HT1080 (cell line): ENCODE results near the gene CLCNKA. TPM values are rescaled to one million over a fixed set of nuclear protein-coding genes. Genes with fewer than 3 reads are reported as not detected.
"Not testable (repeated sequence)": the region's sequence is repeated elsewhere in the genome, so short reads cannot be mapped to it uniquely, and the experiment has no call there.

Experiments used
- DNase-seq: peaks from one replicate; pipeline ENCODE4 v3.0.0-alpha.2; 2015; ENCODE audit warnings: low read depth
- total RNA-seq: library from RNA; depleted of rRNA; stranded (reverse); fragments of >200 nt; shearing (Covaris generic); gene quantifications from 2 replicates; pipeline ENCODE4 v1.2.3, GENCODE V29; 2014

The CLCNKA gene
- total RNA-seq, 1 experiment from 2014 or later: not detected

DNA sequence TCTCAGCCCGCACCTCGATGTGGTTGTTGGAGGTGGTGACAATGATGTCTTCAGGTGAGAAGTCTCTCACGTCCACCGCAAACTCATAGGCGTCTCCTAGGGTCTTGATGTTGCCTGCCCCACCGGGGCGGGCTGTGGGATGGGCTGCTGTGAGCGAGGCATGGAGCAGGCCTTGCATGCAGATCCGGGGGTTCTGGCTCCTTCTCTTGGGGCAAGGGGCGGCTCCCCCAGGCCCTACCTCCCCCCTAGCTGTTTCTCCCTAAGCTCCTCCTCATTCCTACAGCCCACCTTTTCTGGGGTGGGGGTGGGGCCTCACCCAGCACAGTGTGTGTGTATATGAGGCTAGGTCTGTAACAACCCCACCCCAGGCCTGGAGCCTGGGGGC lies 4.8 kb upstream of the CLCNKA start:
- no peak for DNase-seq

DNA sequence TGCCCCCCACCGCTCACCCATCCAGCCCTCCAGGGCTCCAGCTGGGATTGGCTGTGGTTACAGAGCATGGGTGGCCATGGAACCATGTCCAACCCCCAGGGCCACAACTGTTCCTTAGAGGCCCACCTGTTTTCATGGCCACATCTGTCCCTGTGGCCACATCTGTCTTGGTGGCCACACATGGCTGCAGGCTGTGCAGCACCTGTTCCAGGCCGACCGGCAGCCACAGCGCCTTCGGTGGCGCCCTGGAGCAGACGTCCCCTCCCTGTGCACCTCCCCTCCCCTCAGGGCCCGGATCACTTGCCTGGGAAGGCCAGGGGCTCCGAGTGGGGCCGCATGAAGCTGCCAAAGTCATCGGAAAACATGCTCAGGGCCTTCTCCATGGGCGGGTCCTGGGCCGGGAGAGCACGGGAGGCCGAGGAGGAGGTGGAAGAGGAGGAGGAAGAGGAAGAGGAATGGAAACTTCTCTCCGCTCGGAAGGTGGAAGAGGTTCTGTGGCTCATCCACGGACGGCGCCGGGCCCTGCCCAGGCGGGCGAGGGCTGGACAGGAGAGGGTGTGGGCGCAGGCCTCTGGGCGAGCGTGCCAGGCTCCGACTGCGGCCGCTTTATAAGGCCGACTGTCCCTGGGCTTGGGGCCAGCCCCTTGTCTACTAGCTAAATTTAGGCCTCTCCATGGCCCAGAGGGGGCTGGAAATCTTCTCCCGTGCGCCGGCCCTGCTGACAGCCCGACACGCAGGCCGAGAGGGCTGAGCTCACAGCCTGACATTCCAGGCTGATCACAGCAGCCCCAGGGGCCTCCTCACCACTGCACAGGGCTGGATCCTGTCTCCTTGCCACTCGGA lies 4.2 kb upstream of the CLCNKA start, which contains the start of gene HSPB7:
Gene HSPB7 (minus strand): TSS at position 583 of the 843 bp plus-strand sequence. CDS start 80 bp downstream, at position 503.
- no peak for DNase-seq

DNA sequence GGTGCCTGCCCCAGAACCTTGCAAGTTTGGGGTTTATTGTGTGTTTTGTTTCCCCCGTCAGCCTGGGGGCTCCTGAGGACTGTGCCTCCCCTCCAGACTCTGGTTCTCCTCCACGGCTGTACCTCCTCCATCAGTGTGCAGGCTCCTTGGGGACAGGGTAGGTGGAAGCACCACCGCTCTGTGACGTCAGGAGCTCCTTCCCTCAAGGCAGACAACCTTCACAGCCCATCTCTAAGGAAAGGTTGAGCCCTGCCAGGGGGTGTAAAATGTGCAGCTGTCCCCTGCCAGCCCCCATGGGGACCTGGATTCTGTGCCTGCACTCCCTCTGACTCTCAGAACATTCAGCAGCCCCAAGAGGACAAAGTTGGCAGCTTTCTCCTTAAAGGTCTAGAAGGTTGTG lies 3.5 kb upstream of the CLCNKA start:
- no peak for DNase-seq

DNA sequence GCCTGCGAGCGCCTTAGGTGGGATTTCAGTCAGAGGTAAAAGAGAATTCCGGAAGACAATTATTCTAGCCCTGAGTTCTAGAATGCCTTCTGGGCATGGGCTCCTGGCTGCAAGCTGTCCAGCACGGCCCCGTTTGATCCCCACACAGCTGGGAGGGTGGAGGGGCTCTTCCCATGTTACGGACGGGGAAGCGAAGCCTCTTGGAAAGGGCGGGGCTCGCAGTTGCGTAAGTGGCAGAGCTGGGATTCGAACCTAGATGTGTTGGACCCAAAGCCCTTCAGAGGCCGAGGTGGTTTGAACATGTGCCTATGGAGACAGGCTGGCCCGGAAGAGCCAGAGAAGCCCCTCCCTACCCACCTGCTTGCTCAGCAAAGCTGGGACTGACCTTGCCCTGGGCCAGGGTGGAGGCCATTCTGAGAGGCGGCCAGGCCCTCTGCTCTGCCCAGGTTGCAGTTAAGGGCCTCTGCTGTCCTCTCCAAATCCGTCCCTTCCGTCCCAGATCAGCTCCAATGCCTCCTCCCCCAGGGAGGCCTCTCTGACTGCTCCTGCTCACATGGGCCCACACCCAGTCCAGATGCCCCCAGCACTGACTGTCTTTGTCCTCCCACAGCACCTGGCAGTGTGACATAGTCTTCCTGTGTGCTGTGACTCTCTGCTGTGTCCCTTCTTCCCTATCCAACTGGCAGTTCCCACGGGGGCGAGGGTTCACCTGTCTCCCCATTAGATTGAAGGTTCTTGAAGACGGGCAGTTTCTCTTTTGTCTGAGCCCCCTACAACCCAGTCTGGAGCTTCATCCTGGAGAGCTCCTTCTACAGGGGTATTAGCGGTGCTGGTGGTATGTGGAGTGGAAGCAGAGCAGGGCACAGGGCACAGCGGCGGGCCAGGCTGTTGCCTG lies 2.8 kb upstream of the CLCNKA start:
- no peak for DNase-seq

DNA sequence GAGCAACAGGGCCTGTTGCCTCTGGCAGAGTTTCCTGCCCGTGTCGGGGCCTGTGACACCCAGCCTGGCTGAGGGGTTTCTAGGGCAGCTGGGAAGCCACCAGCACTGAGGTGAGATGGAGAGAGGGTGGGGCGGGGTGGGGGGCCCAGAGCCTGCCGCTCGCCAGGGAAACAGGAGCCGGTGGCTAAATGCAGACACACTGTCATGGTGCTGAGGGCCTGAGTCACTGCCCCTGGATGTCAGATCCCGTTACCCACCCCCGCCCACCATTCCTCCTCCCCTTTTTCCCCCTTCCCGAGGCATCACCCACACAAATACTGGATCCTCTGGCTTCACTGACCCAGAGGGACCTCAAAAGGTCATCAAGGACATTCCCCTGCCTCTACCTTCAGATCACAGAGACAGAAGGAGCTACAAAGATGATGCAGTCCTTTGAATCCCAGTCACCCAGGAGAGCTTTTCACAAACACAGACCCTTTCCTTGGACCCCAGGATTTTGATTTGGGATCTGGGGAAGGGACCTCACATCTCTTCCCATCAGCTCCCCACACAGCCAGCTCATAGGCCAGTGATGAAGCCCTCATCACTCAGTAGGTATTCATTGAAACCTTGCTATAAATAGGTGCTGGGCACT lies 2.1 kb upstream of the CLCNKA start:
- no peak for DNase-seq

DNA sequence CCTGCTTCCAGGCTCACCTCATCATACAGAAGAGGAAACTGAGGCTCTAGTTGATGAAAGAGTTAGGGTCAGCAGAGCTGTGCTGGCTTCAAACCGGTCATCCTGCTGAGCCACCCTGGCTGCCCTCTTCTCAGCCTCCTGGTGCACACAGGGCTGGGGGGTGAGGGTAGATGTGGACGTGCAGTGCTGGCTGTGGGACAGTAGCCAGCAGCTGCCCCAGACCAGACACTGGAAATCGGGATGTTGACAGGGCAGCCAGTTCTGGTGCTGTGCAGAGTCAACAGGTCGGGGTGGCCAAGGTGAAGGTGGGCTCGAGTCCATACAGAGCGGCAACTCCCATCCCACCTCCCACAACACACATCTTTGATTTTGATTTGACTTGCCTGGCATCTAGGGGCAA lies 1.5 kb upstream of the CLCNKA start:
- DNase-seq: no peak

DNA sequence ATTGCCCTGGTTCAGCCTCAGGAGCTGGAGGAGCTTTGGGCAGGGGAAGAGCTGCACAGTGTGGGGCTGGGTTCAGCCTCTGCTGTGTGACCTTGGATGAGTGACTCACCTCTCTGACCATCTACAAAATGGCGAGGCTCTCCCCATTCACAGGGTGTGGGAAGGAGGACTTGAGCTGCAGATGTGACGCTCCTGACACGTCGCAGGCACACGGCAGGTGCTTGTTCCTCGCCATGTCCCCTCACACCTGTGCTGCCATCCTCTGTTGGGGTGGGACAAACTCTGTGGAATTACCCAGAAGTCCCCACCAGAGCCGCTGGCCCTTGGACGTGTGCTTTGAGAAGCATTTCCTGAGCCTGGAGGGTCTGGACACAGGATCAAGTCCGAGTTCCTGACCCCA lies 958 bp upstream of the CLCNKA start:
- not testable (repeated sequence) for DNase-seq

DNA sequence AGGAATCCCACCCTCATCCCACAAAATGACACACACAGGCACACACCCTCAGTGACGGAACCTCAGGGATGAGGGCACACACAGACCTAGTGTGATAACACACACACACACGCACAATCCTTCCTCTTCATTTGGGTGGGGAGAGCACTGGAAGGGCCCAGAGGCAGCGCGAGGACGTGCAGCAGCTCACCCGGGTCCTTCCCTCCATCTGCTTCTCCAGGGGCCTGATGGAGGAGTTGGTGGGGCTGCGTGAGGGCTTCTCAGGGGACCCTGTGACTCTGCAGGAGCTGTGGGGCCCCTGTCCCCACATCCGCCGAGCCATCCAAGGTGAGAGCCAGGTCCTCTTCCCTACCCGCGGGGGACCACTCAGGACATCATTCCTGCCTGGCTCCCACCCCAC lies 557 bp downstream of the CLCNKA start:
- no peak for DNase-seq

DNA sequence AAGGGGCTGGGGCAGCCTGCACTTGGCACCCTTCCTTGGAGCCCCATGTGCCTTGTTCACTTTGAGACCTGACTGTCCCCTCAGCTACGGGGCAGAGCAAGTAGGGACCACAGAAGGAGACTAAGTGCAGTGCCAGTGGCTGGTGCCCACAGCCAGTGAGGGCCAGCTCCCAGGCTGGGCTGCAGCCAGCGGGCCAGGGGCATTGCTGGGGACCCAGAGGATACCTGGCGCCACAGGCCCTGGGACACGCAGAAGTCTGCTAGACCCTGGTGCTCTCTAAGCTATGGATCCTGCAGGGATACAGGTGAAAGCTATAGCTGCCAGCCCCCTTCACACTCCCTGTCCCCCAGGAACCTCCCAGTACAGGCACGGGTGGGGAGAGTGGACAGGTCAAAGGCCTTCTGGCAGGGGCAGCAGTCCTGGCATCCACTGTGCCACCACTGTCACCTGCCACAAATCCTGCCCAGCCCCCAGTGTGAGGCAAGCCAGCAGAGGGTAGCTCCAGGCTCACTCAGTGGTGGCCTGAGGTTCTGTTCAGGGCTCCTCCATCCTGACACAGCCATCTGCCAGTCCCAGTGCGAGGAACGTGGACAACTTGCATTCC lies 1.3 kb downstream of the CLCNKA start:
- DNase-seq: no peak

DNA sequence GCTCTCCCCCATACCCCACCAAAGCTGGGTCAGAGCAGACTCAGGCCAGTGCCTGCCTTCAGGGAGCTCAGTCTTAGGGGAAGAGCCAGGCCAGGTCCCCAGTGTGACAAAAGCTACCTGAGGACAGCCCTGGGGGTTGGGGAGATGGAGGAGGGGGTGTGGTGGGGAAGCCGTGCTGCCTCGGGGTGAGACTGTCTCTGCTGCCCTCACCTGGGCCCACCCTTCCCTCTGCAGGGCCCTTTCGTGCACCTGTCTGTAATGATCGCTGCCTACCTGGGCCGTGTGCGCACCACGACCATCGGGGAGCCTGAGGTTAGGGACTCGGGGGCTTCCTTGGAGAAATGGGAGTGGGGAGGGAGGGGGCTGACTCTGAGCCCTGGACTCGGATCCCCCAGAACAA lies 4.5 kb downstream of the CLCNKA start:
- not testable (repeated sequence) for DNase-seq

DNA sequence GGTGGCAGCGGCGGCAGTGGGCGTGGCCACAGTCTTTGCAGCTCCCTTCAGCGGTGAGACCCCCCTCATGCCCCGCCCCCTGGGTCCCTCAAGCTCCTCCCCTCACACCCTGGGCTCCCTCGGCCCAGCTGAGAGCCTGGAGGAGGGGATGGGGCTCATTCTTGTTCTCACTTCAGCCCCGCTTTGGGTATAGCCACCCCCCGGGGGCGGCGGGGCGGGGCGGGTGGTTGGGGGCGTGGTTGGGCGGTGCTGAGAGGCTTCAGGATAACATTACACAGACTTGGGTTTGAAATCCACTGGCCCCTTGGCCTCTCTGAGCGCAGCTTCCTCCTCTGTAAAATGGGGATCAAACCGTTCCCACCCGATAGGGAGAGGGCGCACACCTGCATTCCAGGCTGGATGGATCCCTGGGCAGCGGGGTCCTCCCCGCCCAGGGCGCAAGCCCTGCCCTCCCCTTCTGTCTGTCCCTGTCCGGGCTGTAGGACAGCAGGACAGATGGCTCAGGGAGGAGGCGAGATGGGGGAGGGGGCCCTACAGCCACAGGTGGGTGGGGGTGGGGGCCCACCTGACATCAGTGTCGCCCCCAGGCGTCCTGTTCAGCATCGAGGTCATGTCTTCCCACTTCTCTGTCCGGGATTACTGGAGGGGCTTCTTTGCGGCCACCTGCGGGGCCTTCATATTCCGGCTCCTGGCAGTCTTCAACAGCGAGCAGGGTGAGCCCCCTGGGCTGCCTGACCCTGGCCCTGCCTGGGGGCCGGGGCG lies 5.1 kb downstream of the CLCNKA start:
- no peak for DNase-seq

DNA sequence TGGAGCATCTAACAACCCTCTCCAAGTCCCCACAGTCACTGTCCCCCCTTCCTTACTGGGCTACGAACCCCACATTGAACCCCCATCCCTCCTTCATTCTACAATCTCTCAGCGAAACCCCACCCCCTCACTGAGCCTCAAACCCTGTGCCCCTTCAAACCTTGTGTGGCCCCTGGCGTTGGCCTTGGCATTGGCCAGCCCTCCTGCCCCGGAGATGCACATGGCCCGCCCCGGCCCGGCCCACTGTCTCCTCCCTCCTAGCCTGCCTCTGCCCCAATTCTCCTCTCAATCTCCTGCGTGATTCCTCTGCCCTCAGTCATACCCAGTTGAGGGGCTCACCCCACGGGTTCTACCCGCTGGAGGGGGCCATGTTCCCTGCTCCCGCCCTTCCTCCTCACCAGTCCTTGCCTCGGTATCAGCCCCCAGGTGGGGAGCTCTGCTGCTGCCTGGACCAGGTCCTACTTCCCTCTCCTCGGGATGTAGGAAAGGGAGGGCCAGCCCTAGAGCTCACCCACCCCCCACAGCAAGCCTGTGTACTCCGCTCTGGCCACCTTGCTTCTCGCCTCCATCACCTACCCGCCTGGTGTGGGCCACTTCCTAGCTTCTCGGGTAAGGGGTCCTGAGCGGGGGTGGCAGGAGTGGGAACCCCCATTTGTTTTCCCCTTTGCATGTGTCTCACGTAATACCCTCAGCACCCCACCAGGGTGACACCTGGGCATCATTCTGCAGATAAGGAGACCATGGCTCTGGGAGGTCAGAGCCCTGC lies 6.6 kb downstream of the CLCNKA start:
- no peak for DNase-seq

DNA sequence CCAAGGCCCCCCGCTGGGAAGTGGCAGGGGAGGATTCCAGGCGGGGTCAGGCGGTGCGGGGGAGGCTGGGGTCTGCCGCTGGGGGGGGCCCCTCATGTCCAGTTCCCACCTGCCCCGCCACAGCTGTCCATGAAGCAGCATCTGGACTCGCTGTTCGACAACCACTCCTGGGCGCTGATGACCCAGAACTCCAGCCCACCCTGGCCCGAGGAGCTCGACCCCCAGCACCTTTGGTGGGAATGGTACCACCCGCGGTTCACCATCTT lies 7.1 kb downstream of the CLCNKA start:
- not testable (repeated sequence) for DNase-seq

DNA sequence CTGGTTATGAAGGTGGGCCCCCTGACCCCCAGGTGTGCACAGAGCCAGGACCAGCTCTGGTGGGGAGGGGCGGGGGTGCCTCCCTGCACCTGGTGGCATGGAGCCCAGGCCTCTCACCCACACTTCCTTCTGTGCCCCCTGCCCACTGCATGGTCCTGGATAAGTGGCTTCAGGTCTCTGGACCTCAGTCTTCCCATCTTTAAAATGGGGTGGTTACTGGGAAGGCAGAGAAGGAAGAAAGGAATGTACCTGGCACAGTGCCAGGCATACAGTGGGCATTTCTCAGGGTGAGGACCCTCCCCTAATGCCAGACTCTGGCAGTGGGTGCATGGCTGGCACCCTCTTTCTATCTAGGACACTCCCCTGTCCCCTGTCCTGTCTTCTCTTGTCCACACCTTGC lies 7.5 kb downstream of the CLCNKA start:
- DNase-seq: no peak

DNA sequence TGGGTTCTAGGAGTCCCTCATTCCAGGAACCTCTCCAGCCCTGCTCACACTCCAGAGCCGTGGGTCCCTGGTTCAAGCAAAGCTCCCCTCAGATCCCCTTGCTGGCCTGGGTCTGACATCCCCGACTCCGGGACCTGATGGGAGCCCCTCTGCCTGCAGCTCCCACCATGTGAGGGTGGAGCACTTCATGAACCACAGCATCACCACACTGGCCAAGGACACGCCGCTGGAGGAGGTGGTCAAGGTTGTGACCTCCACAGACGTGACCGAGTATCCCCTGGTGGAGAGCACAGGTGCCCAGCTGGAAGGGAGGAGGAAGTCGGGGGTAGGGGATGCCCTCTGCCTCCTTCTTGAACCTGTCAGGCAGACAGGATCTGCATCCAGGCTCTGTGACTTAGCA lies 9.7 kb downstream of the CLCNKA start:
- no peak for DNase-seq

DNA sequence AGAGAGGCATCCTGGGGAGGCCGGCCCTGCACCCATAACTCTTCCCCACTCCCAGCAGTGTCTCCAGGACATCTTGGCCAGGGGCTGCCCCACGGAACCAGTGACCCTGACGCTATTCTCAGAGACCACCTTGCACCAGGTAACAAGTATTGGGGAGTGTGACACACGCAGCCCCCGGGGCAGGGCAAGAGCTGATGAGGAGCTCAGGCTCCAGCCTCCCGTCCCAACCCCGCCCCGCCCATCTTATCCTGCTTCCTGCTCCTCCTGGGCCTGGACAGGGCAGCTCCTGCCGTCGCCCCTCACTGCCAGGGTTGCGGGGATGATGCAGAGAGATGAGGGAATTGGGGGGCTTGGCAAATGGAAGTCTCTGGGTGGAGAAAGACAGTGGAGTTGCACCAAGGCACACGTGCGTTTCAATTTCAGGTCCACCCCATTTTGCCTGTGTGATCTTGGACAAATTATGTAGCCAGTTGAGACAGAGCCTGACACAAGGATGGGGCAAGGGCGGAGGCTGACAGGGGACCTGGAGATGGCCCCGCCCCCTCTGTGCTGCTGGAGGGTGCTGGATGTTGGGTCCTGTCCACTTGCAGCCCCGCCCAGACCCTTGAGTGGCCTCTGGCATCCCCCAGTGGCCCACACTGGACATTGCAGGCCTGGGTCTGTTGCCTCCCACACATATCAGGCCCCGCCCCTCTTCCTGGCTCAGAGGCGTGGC lies 10.7 kb downstream of the CLCNKA start:
- peak; percentile 85 for DNase-seq

DNA sequence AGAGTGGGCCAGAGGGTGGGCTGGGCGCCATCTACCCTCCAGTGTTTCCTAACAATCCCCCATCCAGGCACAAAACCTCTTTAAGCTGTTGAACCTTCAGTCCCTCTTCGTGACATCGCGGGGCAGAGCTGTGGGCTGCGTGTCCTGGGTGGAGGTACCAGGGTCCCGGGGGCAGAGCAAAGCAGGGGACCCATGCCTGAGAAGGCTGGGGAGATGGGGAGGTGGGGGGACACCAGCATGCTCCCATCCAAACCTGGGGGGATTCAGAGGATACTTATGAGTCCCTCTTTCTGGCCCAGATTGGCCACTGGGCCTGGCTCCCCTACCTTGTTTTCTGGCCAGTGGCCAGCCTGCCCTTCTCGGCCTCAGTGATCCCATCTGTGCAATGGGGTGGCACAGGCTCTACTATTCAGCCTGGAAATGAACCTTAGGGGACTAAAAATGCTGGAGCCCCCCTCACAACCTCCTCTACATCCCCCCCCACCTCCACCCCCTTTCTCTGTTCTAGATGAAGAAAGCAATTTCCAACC lies 11.3 kb downstream of the CLCNKA start:
- not testable (repeated sequence) for DNase-seq

DNA sequence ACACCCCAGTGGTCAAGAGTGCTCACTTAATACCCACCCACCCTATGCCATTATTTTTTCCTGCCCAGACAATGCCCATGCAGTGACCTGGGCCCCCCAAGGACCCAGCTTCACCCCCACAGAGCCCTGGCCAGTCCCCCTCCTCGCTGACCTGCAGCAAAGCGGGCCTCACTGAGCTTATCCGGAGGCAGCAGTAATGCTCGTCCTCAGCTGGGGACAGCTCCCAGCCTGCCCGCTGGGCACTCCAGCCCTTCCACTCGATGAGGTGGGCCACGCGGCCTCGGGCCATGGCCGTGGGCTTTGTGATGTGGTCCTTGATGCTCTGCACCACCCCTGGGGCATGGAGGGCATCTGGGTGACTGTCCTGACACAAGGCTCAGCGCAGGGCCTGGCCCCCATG lies 14.6 kb downstream of the CLCNKA start:
- DNase-seq: not testable (repeated sequence)

DNA sequence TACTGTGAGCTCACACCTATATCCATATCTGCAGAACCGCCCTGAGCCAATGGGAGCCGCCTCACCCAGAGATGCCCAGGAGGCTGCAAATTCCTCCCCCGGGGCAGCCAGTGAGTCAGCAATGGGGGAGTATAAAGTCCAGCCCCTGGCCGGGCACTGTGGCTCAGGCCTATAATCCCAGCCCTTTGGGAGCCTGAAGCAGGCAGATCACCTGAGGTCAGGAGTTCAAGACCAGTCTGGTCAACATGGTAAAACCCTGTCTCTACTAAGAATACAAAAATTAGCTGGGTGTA lies 16.7 kb downstream of the CLCNKA start:
- no peak for DNase-seq
